ENCODE results near the gene THSD4. TPM values are rescaled to one million over a fixed set of nuclear protein-coding genes. Genes with fewer than 3 reads are reported as not detected.

The THSD4 gene
- total RNA-seq, 3 donors from 2014 or later = 18.3 to 46.2 (median 27.1) TPM

DNA sequence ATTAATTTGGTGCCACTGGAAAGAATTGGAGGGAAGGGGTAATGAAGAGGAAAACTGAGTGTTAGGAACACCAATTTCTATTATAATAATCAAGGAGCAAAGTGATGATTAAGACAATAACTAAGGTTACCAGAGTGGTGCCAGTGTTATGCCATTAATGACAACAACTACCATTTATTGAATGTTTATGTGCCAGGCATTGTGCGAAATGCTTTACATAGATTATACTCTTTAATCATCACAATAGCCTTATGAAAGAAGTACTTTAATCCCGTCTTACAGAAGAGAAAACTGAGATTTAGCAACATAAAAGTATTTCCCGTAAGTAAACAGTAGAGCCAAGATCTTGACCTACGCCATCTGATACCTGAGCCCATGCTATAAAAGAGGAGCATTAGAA, 507.8 kb downstream of the THSD4 start:
- H3K4me3 ChIP-seq = no peak overlapping the region

DNA sequence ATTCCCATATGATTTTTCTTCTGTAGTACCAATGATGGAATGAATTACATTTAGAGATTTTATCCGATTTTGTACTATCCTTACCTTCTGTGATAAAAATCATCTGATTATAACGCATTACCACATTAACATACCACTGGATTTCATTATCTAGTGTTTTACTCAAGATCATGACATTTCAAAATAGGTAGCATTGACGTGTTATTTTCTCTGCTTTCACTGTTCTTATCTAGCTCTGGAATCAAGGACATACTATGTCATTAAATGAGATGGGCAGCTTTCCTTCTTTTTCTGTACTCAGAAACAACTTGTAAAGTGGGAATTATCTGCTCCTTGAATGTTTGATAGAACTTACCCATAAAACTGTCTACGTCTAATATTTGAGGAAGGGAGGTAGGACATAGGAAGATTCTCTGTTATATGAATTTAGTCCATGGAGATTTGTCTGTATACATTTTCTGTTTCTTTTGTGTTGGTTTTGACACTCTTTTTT, 511.4 kb downstream of the THSD4 start:
- Histone ChIP-seq H3K4me3 (no peak overlapping the region), H3K36me3 (ENCODE audit: low read depth) (no peaks in the 10 kb centered on the region), H3K9me3 (no peaks in the 10 kb centered on the region), H3K4me1 (ENCODE audit: low read depth) (no peaks in the 10 kb centered on the region)
- intact Hi-C loops (cut with DNase I, micrococcal nuclease) = no loop called here
- TF ChIP-seq, protein P1, sequence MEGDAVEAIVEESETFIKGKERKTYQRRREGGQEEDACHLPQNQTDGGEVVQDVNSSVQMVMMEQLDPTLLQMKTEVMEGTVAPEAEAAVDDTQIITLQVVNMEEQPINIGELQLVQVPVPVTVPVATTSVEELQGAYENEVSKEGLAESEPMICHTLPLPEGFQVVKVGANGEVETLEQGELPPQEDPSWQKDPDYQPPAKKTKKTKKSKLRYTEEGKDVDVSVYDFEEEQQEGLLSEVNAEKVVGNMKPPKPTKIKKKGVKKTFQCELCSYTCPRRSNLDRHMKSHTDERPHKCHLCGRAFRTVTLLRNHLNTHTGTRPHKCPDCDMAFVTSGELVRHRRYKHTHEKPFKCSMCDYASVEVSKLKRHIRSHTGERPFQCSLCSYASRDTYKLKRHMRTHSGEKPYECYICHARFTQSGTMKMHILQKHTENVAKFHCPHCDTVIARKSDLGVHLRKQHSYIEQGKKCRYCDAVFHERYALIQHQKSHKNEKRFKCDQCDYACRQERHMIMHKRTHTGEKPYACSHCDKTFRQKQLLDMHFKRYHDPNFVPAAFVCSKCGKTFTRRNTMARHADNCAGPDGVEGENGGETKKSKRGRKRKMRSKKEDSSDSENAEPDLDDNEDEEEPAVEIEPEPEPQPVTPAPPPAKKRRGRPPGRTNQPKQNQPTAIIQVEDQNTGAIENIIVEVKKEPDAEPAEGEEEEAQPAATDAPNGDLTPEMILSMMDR (IDR thresholded peaks at IDR 0.05) = no peak
- ATAC-seq (no peak), DNase-seq (no peak)

More for the DNA sequence above, 507.8 kb downstream of the THSD4 start:
- TF ChIP-seq, protein P1 (IDR thresholded peaks at IDR 0.05) = no peak
- intact Hi-C loops (cut with DNase I, micrococcal nuclease) = no loop called here
- no peaks in the 10 kb centered on the region for H3K4me1 ChIP-seq (ENCODE audit: low read depth)
- ATAC-seq = no peak
- H3K9me3 ChIP-seq = no peaks in the 10 kb centered on the region
- no peak for DNase-seq
- H3K36me3 ChIP-seq (ENCODE audit: low read depth) = no peaks in the 10 kb centered on the region

DNA sequence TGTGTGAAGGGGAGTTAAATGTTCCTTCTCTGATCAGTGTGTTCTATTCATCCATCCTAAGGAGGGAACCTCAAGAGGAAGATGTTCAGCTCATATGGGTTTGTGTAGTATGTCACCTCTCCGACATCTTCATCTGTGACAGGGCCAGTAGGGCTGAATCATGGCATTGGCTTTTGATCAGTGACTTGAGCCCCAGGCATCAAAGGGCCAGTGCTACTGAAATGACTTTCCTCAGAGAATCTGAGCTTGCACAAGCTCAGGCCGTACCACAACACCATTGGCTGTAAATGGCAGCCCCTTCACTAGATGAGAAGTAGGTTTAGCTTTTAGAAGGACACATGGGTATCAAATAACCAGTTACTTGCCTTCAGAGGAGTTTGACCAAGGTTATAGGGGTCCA, 511.9 kb downstream of the THSD4 start:
- TF ChIP-seq, protein P1 (IDR thresholded peaks at IDR 0.05) = no peak
- no peaks in the 10 kb centered on the region for H3K4me1 ChIP-seq (ENCODE audit: low read depth)
- H3K36me3 ChIP-seq (ENCODE audit: low read depth) = no peaks in the 10 kb centered on the region
- no peak overlapping the region for H3K4me3 ChIP-seq
- intact Hi-C loops (cut with DNase I, micrococcal nuclease) = no loop called here
- H3K9me3 ChIP-seq = no peaks in the 10 kb centered on the region
- ATAC-seq (no peak), DNase-seq (no peak)

DNA sequence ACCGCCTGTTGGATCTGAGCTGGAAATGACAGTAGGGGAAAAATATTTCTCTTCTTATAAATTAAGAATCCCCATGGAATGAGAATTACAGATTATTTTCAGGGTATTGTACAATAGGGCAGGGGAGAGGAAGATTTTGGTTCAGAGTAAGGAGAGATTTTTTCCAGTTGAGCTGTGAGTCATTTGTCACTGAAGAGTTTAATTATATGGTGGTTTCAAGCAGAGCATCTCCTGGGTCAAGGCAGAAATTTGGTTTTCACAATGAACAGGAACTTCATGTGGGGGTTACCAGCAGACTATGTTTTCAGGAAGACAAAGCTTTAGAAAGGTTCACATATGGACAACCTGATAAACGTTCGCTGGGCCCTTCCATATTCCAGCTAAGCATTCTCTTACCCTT, 512.3 kb downstream of the THSD4 start:
- Histone ChIP-seq H3K4me1 (ENCODE audit: low read depth) (no peaks in the 10 kb centered on the region), H3K4me3 (no peak overlapping the region), H3K36me3 (ENCODE audit: low read depth) (no peaks in the 10 kb centered on the region), H3K9me3 (no peaks in the 10 kb centered on the region)
- TF ChIP-seq, protein P1 (IDR thresholded peaks at IDR 0.05) = no peak
- ATAC-seq (no peak), DNase-seq (no peak)
- intact Hi-C loops (cut with DNase I, micrococcal nuclease) = no loop called here

DNA sequence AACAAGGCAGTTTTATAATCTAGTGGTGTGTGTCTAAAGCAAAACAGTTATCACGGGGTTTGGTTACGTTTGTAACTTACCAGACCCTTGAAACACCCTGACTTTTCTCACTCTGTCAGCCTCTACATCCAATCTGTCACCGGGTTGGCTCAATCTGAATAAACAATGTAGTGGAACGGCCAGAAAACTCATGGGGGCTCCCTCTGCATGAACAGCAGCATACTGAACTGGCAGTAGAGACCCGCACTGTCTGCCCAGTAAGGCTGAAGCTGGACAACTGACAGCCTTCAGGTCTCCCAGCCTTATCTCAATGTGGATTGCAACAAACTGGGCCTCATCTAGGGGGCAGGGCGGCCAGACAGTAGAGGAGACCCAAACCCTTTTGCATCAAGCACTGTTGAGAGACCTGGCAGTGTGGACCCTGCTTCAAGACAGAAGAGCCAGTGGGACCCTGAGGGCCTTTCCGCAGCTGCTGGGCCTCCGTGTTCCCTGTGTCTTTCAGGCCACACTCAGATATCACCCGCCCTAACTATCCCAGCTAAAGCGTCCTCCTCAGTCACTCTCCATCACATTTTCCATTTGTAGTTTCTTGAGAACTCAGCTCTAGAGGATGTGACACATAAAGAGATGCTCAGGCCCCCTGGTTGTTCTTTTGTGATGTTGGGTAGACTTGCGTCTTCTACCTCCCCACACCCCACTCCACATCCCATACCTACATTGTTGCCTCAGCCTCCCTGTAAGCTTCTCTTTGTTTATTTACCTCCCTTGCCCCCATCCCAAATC, 513.9 kb downstream of the THSD4 start:
- no peak for ATAC-seq
- intact Hi-C loops (cut with DNase I, micrococcal nuclease) = no loop called here
- Histone ChIP-seq H3K36me3 (ENCODE audit: low read depth) (no peaks in the 10 kb centered on the region), H3K4me1 (ENCODE audit: low read depth) (no peaks in the 10 kb centered on the region), H3K4me3 (no peak overlapping the region), H3K9me3 (no peaks in the 10 kb centered on the region)
- no peak for DNase-seq
- TF ChIP-seq, protein P1 (IDR thresholded peaks at IDR 0.05) = no peak

Measured in mucosa of descending colon (tissue), 3 donors.